H1 (cell line): ENCODE data around the gene CDH15. TPM values are rescaled to one million over a fixed set of nuclear protein-coding genes. Genes with fewer than 3 reads are reported as not detected.

Source experiments
- CTCF ChIA-PET: fragments of 300-600 bp; sonication (Branson Sonifier 250); formaldehyde crosslinking; loops from one replicate; lab custom pipeline; 2021; ENCODE audit not compliant: partially characterized antibody; lab: Charles Lee
- POLR2A ChIA-PET: fragments of 300-600 bp; sonication (Branson Sonifier 250); formaldehyde crosslinking; loops from one replicate; lab custom pipeline; 2021; ENCODE audit warnings: inconsistent platforms; ENCODE audit not compliant: partially characterized antibody; lab: Charles Lee
- DNase-seq, 2 experiments: peaks; one replicate each; pipeline versions ENCODE4 v3.0.0 to v3.0.0-alpha.2; 2010 to 2022; ENCODE audit warnings: low spot score in 2 of 2, low read depth in 1 of 2, mixed read lengths in 1 of 2
- FAIRE-seq: peaks from 2 replicates; lab custom pipeline; 2011; peaks lifted over from hg19 to GRCh38; lab: Jason Lieb, UNC
- H2AFZ ChIP-seq: 2 replicates; pipeline ENCODE4 v1.8.1; 2012; ENCODE audit warnings: low read length, inconsistent platforms
- H2AK5ac ChIP-seq: 2 replicates; pipeline ENCODE4 v1.6.1; 2013; ENCODE audit warnings: low read depth, low read length
- H2BK120ac ChIP-seq: replicated peaks from 2 replicates; pipeline ENCODE3; 2013; ENCODE audit warnings: low read depth, low read length, inconsistent platforms
- H2BK12ac ChIP-seq: 2 replicates; pipeline ENCODE4 v1.6.1; 2013; ENCODE audit warnings: low read depth, low read length
- H2BK15ac ChIP-seq: 2 replicates; pipeline ENCODE4 v1.6.1; 2013; ENCODE audit warnings: low read length
- H2BK20ac ChIP-seq: 2 replicates; pipeline ENCODE4 v1.6.1; 2013; ENCODE audit warnings: low read length
- H2BK5ac ChIP-seq: 2 replicates; pipeline ENCODE4 v1.6.1; 2013; ENCODE audit warnings: low read depth, low read length
- H3K14ac ChIP-seq: 2 replicates; pipeline ENCODE4 v1.6.1; 2013; ENCODE audit warnings: inconsistent platforms; ENCODE audit not compliant: insufficient read length
- H3K18ac ChIP-seq: 2 replicates; pipeline ENCODE4 v1.6.1; 2013; ENCODE audit warnings: low read length; ENCODE audit errors: extremely low read depth
- H3K23ac ChIP-seq: 2 replicates; pipeline ENCODE4 v1.6.1; 2013; ENCODE audit warnings: inconsistent platforms; ENCODE audit not compliant: insufficient read length
- H3K23me2 ChIP-seq: 2 replicates; pipeline ENCODE4 v1.6.1; 2013; ENCODE audit warnings: low read depth, low read length
- H3K27ac ChIP-seq: 2 replicates; pipeline ENCODE4 v1.6.1; 2011; ENCODE audit warnings: low read depth, low read length, inconsistent platforms
- H3K27me3 ChIP-seq, 4 experiments: replicated peaks in 1 of 4; 1 replicate in 1 of 4; 2 replicates in 3 of 4; pipeline versions ENCODE4 v1.6.1 to v1.8.1; 2011 to 2013; ENCODE audit warnings: low read length in 3 of 4, mild to moderate bottlenecking in 3 of 4, inconsistent platforms in 2 of 4, mixed read lengths in 2 of 4, moderate library complexity in 1 of 4; ENCODE audit not compliant: control insufficient read depth in 3 of 4, insufficient read depth in 3 of 4; ENCODE audit errors: extremely low read depth in 1 of 4
- H3K36me3 ChIP-seq, 4 experiments: 2 replicates each; pipeline versions ENCODE4 v1.6.1 to v1.8.1; 2011 to 2013; ENCODE audit warnings: mild to moderate bottlenecking in 4 of 4, low read length in 3 of 4, moderate library complexity in 2 of 4, control low read depth in 1 of 4, inconsistent platforms in 1 of 4; ENCODE audit not compliant: insufficient read depth in 4 of 4, control insufficient read depth in 2 of 4
- H3K4ac ChIP-seq: replicated peaks from 2 replicates; pipeline ENCODE3; 2013; ENCODE audit warnings: low read length, low read depth, mixed read lengths, inconsistent platforms; ENCODE audit not compliant: insufficient read length
- H3K4me1 ChIP-seq, 4 experiments: replicated peaks in 1 of 4; 1 replicate in 1 of 4; 2 replicates in 3 of 4; pipeline versions ENCODE4 v1.6.1 to v1.8.1; 2011 to 2013; ENCODE audit warnings: low read length in 3 of 4, inconsistent platforms in 2 of 4, mixed read lengths in 1 of 4; ENCODE audit not compliant: insufficient read depth in 4 of 4, control insufficient read depth in 3 of 4
- H3K4me2 ChIP-seq, 2 experiments: 2 replicates each; pipeline versions ENCODE4 v1.6.1 to v1.8.1; 2011 to 2013; ENCODE audit warnings: low read depth in 2 of 2, low read length in 2 of 2, control low read depth in 1 of 2, inconsistent platforms in 1 of 2, mild to moderate bottlenecking in 1 of 2; ENCODE audit not compliant: insufficient read depth in 1 of 2
- H3K4me3 ChIP-seq, 4 experiments: fragments of 200-600, 300-600 bp in 1 of 4; sonication (generic), shearing (Covaris generic), sonication (Bioruptor Twin) in 1 of 4; 2 replicates each; pipeline versions ENCODE4 v1.5.1 to v1.8.1; 2011 to 2016; ENCODE audit warnings: low read length in 4 of 4, low read depth in 3 of 4, control low read depth in 2 of 4, inconsistent platforms in 2 of 4, mild to moderate bottlenecking in 2 of 4, mixed read lengths in 1 of 4, moderate library complexity in 1 of 4; ENCODE audit not compliant: insufficient read depth in 2 of 4; ENCODE audit errors: extremely low read depth in 1 of 4
- H3K56ac ChIP-seq: replicated peaks from 2 replicates; pipeline ENCODE3; 2013; ENCODE audit warnings: low read depth, mild to moderate bottlenecking, mixed read lengths, low read length, inconsistent platforms; ENCODE audit not compliant: insufficient read length
- H3K79me1 ChIP-seq: 2 replicates; pipeline ENCODE4 v1.6.1; 2013; ENCODE audit warnings: low read depth, low read length, control low read depth
- H3K79me2 ChIP-seq, 2 experiments: 2 replicates each; pipeline versions ENCODE4 v1.6.1 to v1.8.1; 2012 to 2013; ENCODE audit warnings: low read length in 2 of 2, mild to moderate bottlenecking in 2 of 2, inconsistent platforms in 1 of 2; ENCODE audit not compliant: insufficient read depth in 2 of 2, control insufficient read depth in 1 of 2
- H3K9ac ChIP-seq, 4 experiments: replicated peaks in 1 of 4; 1 replicate in 1 of 4; 2 replicates in 3 of 4; pipeline versions ENCODE4 v1.6.1 to v1.8.1; 2011 to 2013; ENCODE audit warnings: low read depth in 3 of 4, low read length in 3 of 4, control low read depth in 2 of 4, mild to moderate bottlenecking in 2 of 4, moderate library complexity in 2 of 4, inconsistent platforms in 1 of 4; ENCODE audit errors: extremely low read depth in 1 of 4
- H3K9me3 ChIP-seq, 2 experiments: 2 replicates each; pipeline versions ENCODE4 v1.6.1 to v1.8.1; 2012 to 2013; ENCODE audit warnings: mild to moderate bottlenecking in 2 of 2, moderate library complexity in 2 of 2, control low read depth in 1 of 2, inconsistent platforms in 1 of 2, low read depth in 1 of 2, low read length in 1 of 2, mixed read lengths in 1 of 2; ENCODE audit not compliant: insufficient read depth in 2 of 2
- H4K20me1 ChIP-seq, 2 experiments: replicated peaks in 1 of 2; 2 replicates each; pipeline versions ENCODE3 to v1.8.1; 2011 to 2013; ENCODE audit warnings: inconsistent platforms in 2 of 2, low read length in 2 of 2, mild to moderate bottlenecking in 1 of 2; ENCODE audit not compliant: insufficient read depth in 2 of 2, control insufficient read depth in 1 of 2
- H4K5ac ChIP-seq: 2 replicates; pipeline ENCODE4 v1.6.1; 2013; ENCODE audit warnings: low read length, low read depth, mixed read lengths, inconsistent platforms; ENCODE audit not compliant: insufficient read length
- H4K8ac ChIP-seq: 2 replicates; pipeline ENCODE4 v1.8.0; 2013; ENCODE audit warnings: mild to moderate bottlenecking, moderate library complexity, low read length, inconsistent platforms; ENCODE audit not compliant: insufficient read depth; ENCODE audit errors: extremely low read depth
- H4K91ac ChIP-seq: replicated peaks from 2 replicates; pipeline ENCODE3; 2013; ENCODE audit warnings: low read length, mixed read lengths, inconsistent platforms; ENCODE audit not compliant: insufficient read length
- EGR1 ChIP-seq: IDR thresholded peaks from 2 replicates; pipeline ENCODE4 v1.6.1; 2011; ENCODE audit warnings: low read depth, low read length, borderline replicate concordance
- HDAC2 ChIP-seq, 2 experiments: fragments of 300-600 bp in 1 of 2; sonication (generic) in 1 of 2; IDR thresholded peaks; 2 replicates each; pipeline ENCODE4 v1.6.1; 2011 to 2012; ENCODE audit warnings: low read depth in 2 of 2, low read length in 2 of 2, mild to moderate bottlenecking in 2 of 2, moderate library complexity in 2 of 2, borderline replicate concordance in 1 of 2, inconsistent platforms in 1 of 2
- KDM5A ChIP-seq: fragments of 200-600 bp; IDR thresholded peaks from 2 replicates; pipeline ENCODE4 v1.7.1; 2012; ENCODE audit warnings: mild to moderate bottlenecking, low read length, inconsistent platforms, mixed read lengths
- POLR2A ChIP-seq, 2 experiments: IDR thresholded peaks; 1 replicate in 1 of 2; 2 replicates in 1 of 2; pipeline ENCODE4 v1.6.1; 2011; ENCODE audit warnings: low read depth in 2 of 2, low read length in 2 of 2, mild to moderate bottlenecking in 2 of 2; ENCODE audit errors: control extremely low read depth in 1 of 2
- YY1 ChIP-seq: IDR thresholded peaks from 2 replicates; pipeline ENCODE4 v1.6.1; 2011; ENCODE audit warnings: low read depth, mild to moderate bottlenecking, low read length
- WGBS, 2 experiments: shearing (Covaris generic) in 1 of 2; methylation state at CpG; one replicate each; pipeline versions ENCODE4 v1.1.6 to v1.1.7; 2013 to 2015; ENCODE audit warnings: low lambda C conversion rate in 2 of 2, mixed read lengths in 2 of 2, inconsistent platforms in 1 of 2, low coverage in 1 of 2, missing lambda C conversion rate in 1 of 2; ENCODE audit not compliant: insufficient replicate concordance in 2 of 2, insufficient coverage in 1 of 2, insufficient read length in 1 of 2; ENCODE audit errors: extremely low coverage in 1 of 2, missing lambda C conversion rate in 1 of 2; 5-methylcytosine and 5-hydroxymethylcytosine counted together
- polyA plus RNA-seq, 7 experiments: library from polyadenylated mRNA; depleted of rRNA in 3 of 7; stranded (reverse) in 5 of 7; unstranded in 2 of 7; fragments of >200 nt in 5 of 7; fragments of 200-250 nt in 2 of 7; gene quantifications; 1 replicate in 5 of 7; 2 replicates in 1 of 7; 4 replicates in 1 of 7; pipeline versions ENCODE4 v1.2.1 to v1.2.3, GENCODE V29; 2011 to 2013; ENCODE audit warnings: missing spikeins in 2 of 7, mixed read lengths in 2 of 7
- total RNA-seq: library from RNA; stranded (reverse); fragmentation: NEBNext Ultra II Directional; extraction: Animal tissue kit (Norgen Biotek cat#: 25700); gene quantifications from 2 replicates; pipeline ENCODE4 v1.2.1, GENCODE V29; 2021

The CDH15 gene
- total and polyA plus RNA-seq, 2 of the 8 experiments (the other 6 are each of a cell fraction or from before 2014, with no cell fraction given), result 0.50 to 0.82 TPM

DNA sequence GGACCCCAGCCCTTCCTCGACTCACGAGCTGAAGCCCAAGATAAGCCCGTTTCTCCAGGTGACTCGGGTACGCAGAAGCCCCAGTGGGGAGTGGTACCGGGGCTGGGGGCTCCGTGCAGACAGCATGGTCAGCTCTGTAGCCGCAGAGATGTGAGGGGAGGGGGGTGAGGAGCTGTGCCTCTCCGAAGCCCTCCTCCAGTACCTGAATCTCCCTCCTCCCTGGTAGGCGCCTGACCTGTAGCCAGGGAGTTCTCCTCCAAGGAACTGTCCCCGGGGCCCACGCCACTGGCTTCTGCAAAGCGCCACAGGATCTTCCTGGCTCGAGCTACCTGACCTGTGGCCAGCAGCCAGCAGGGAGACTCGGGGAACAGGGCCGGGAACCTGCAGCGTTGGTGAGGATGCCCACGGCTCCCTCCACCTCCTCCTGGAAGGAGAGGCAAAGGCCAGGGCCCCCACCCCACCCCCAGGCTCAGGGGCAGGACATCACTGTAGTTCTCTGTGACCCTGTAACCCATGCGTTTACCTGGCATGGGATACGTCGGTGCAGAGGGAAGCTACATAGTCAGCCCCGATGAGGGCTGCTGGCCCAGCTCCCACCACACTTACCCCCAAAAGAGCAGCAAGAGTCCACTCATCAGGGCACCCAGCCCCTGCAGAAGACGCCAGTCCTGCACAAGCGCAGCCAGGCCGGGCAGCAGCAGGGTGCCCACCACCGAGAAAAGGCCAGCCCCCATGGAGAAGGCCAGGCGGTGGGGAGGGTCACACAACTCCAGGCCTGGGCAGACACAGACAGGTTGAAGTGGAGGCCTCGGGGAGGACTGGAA lies 27.1 kb downstream of the CDH15 start:
- H3K9ac ChIP-seq, result no peak overlapping the region
- peaks cover 2 to 7% of the 10 kb centered on the region in 2 experiments for H4K20me1 ChIP-seq
- no peak for TF ChIP-seq HDAC2 (IDR thresholded peaks at IDR 0.05; ENCODE audit: borderline replicate concordance in 1 of 2, low read depth in 2 of 2, low read length in 2 of 2)
- TF ChIP-seq KDM5A, result no peak
- TF ChIP-seq EGR1, result no peak
- no peak for TF ChIP-seq YY1
- TF ChIP-seq POLR2A (IDR thresholded peaks at IDR 0.05; ENCODE audit: control extremely low read depth in 1 of 2, low read depth in 2 of 2, low read length in 2 of 2), result no peak
- H3K79me1 ChIP-seq, result no peaks in the 10 kb centered on the region
- no peaks in the 10 kb centered on the region for H3K79me2 ChIP-seq
- H2AK5ac ChIP-seq, result 0 out of 2 replicates have a peak overlapping the region, but pooled peaks have one; percentile 6
- H3K23me2 ChIP-seq, result peaks cover 10% of the 10 kb centered on the region; the same call in 1 of the 2 replicates
- FAIRE-seq, result no peak
- peaks cover 11 to 35% (median 26%) of the 10 kb centered on the region in 4 experiments for H3K27me3 ChIP-seq
- no peak overlapping the region for H4K5ac ChIP-seq
- H3K23ac ChIP-seq, result no peak overlapping the region
- H3K4ac ChIP-seq, result no peak overlapping the region
- no peaks in the 10 kb centered on the region for H3K36me3 ChIP-seq
- H2BK15ac ChIP-seq, result no peak overlapping the region
- DNase-seq, result peak in 1 of 2 experiments; percentile 45
- no peak overlapping the region for H2AFZ ChIP-seq
- no peak overlapping the region for H2BK20ac ChIP-seq
- CTCF ChIA-PET, result interaction anchor here (0.7 to 1.9 kb wide), 5 partner anchors 12 to 280 kb away, joined by 3 to 6 read pairs (median 4); partner anchors contain the start of gene CDH15
- H3K9me3 ChIP-seq, result no peaks in the 10 kb centered on the region
- no peak overlapping the region for H3K56ac ChIP-seq
- H2BK5ac ChIP-seq, result no peak overlapping the region
- H4K91ac ChIP-seq, result no peak overlapping the region
- no peak overlapping the region for H2BK120ac ChIP-seq
- POLR2A ChIA-PET, result interaction anchor here (1.4 to 3.1 kb wide), 2 partner anchors 24 to 389 kb away, joined by 4 to 13 read pairs; no protein-coding TSS in a partner anchor
- H4K8ac ChIP-seq, result no peak overlapping the region
- H2BK12ac ChIP-seq, result no peak overlapping the region
- no peak overlapping the region for H3K27ac ChIP-seq
- no peak overlapping the region for H3K4me3 ChIP-seq
- H3K18ac ChIP-seq, result no peak overlapping the region
- no peak overlapping the region for H3K4me2 ChIP-seq
- no peak overlapping the region for H3K14ac ChIP-seq
- WGBS, 2 experiments, result 91% methylated on average over 21 of the region's 28 CpGs; no CpG with 5 or more reads in 1 of the 2 experiments
- H3K4me1 ChIP-seq, result peaks cover 0 to 12% (median 8%) of the 10 kb centered on the region in 4 experiments; a peak in 5 of 7 replicates
